Nephron (organoid): ENCODE data around the gene ARHGAP19.

Experiments
- H3K27ac Mint-ChIP-seq, 3 experiments: 2 replicates each; pipeline ENCODE4 v1.8.0; 2020; ENCODE audit warnings: mixed read lengths in 3 of 3, mild to moderate bottlenecking in 2 of 3, moderate library complexity in 1 of 3
- H3K27me3 Mint-ChIP-seq: 2 replicates; pipeline ENCODE4 v1.8.0; 2021; ENCODE audit warnings: low read depth, mild to moderate bottlenecking, moderate library complexity, mixed read lengths
- H3K36me3 Mint-ChIP-seq: 2 replicates; pipeline ENCODE4 v1.8.0; 2020; ENCODE audit warnings: low read depth, mixed read lengths
- H3K4me1 Mint-ChIP-seq: 2 replicates; pipeline ENCODE4 v1.8.0; 2020; ENCODE audit warnings: mixed read lengths
- H3K4me3 Mint-ChIP-seq, 3 experiments: 2 replicates each; pipeline ENCODE4 v1.8.0; 2020; ENCODE audit warnings: mild to moderate bottlenecking in 3 of 3, mixed read lengths in 3 of 3, moderate library complexity in 2 of 3
- H3K9me3 Mint-ChIP-seq: 2 replicates; pipeline ENCODE4 v1.8.0; 2020; ENCODE audit warnings: mixed read lengths
- TF ChIP-seq, protein P1 (sequence below), 3 experiments: fragments of 200-600 bp; sonication (generic); IDR thresholded peaks; one replicate each; pipeline ENCODE4 v1.5.0; 2021; ENCODE audit warnings: antibody characterized with exemption in 3 of 3; ENCODE audit not compliant: unreplicated experiment in 3 of 3

ARHGAP19 gene

GRCh38 chr10:97259119-97259518, 33.3 kb downstream of the ARHGAP19 start:
- Mint-ChIP-seq H3K36me3 (peaks cover 43% of the 10 kb centered on the region), H3K27me3 (no peaks in the 10 kb centered on the region), H3K9me3 (no peaks in the 10 kb centered on the region), H3K27ac (no peak overlapping the region), H3K4me1 (no peaks in the 10 kb centered on the region), H3K4me3 (no peak overlapping the region)
- TF ChIP-seq, protein P1, sequence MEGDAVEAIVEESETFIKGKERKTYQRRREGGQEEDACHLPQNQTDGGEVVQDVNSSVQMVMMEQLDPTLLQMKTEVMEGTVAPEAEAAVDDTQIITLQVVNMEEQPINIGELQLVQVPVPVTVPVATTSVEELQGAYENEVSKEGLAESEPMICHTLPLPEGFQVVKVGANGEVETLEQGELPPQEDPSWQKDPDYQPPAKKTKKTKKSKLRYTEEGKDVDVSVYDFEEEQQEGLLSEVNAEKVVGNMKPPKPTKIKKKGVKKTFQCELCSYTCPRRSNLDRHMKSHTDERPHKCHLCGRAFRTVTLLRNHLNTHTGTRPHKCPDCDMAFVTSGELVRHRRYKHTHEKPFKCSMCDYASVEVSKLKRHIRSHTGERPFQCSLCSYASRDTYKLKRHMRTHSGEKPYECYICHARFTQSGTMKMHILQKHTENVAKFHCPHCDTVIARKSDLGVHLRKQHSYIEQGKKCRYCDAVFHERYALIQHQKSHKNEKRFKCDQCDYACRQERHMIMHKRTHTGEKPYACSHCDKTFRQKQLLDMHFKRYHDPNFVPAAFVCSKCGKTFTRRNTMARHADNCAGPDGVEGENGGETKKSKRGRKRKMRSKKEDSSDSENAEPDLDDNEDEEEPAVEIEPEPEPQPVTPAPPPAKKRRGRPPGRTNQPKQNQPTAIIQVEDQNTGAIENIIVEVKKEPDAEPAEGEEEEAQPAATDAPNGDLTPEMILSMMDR (IDR thresholded peaks at IDR 0.05; ENCODE audit: unreplicated experiment in 3 of 3): no peak

GRCh38 chr10:97256356-97256755, 36.1 kb downstream of the ARHGAP19 start:
- Mint-ChIP-seq H3K9me3 (no peaks in the 10 kb centered on the region), H3K4me3 (no peak overlapping the region), H3K4me1 (no peaks in the 10 kb centered on the region), H3K36me3 (peaks cover 59% of the 10 kb centered on the region), H3K27me3 (no peaks in the 10 kb centered on the region), H3K27ac (no peak overlapping the region)
- TF ChIP-seq, protein P1 (IDR thresholded peaks at IDR 0.05; ENCODE audit: unreplicated experiment in 3 of 3): no peak

GRCh38 chr10:97255512-97256293, 36.7 kb downstream of the ARHGAP19 start:
- Mint-ChIP-seq H3K36me3 (peaks cover 59% of the 10 kb centered on the region), H3K4me3 (no peak overlapping the region), H3K9me3 (no peaks in the 10 kb centered on the region), H3K27me3 (no peaks in the 10 kb centered on the region), H3K4me1 (no peaks in the 10 kb centered on the region), H3K27ac (no peak overlapping the region)
- TF ChIP-seq, protein P1 (IDR thresholded peaks at IDR 0.05; ENCODE audit: unreplicated experiment in 3 of 3): no peak

DNA sequence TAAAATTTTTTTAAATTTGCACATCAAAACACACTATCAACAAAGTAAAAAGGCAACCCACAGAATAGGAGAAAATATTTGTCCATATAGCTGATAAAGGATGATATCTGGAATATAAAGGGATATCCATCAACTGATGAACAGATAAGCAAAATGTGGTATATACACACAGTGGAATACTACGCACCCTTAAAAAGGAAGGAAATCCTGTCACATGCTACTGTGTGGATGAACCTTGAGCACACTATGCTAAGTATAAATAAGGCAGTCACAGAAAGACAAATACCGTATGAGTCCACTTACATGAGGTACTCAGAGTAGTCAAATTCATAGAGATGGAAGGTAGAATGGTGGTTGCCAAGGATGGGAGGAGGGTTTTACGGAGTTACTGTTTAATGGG, 37.7 kb downstream of the ARHGAP19 start:
- no peaks in the 10 kb centered on the region for H3K27me3 Mint-ChIP-seq
- peaks cover 59% of the 10 kb centered on the region for H3K36me3 Mint-ChIP-seq
- TF ChIP-seq, protein P1 (IDR thresholded peaks at IDR 0.05; ENCODE audit: unreplicated experiment in 3 of 3): no peak

DNA sequence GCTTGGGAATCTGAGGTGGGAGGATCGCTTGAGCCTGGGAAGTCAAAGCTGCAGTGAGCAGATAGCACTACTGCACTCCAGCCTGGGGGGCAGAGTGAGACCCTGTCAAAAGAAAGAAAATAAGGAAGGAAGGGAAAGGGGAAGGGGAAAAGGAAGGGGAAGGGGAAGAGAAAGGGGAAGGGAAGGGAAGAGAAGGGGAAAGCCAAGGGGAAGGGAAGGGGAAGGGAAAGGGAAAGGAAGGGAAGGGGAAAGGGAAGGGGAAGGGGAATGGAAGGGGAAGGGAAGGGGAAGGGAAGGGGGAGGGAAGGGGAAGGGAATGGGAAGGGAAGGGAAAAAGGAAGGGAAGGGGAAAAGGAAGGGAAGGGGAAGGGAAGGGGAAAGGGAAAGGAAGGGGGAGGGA, 41.5 kb downstream of the ARHGAP19 start:
- Mint-ChIP-seq H3K36me3 (peaks cover 55% of the 10 kb centered on the region), H3K9me3 (no peaks in the 10 kb centered on the region), H3K27ac (no peak overlapping the region), H3K4me1 (no peaks in the 10 kb centered on the region), H3K27me3 (no peaks in the 10 kb centered on the region), H3K4me3 (no peak overlapping the region)
- TF ChIP-seq, protein P1 (IDR thresholded peaks at IDR 0.05; ENCODE audit: unreplicated experiment in 3 of 3): no peak

More for the DNA sequence above, 37.7 kb downstream of the ARHGAP19 start:
- H3K4me1 Mint-ChIP-seq: no peaks in the 10 kb centered on the region
- H3K9me3 Mint-ChIP-seq: no peaks in the 10 kb centered on the region
- H3K27ac Mint-ChIP-seq: no peak overlapping the region
- H3K4me3 Mint-ChIP-seq: no peak overlapping the region

DNA sequence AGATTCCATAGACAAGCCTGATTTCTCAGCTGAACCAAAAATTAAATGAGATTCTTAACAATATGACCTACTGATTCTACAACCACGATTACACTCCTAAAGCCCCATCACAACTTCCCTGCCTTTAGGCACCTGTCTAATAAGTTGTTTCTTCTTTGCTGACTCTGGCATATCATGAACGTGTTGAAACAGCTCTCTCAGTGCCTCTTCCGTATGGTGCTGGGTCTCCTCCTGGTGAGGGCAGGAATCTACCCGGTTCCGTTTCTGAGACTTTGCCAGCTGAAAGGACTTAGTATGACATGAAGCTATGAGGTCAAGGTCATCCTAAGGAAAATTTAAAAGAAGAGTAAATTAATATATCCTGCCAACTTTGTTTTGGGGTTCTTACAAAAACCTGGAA, 48.6 kb downstream of the ARHGAP19 start:
- H3K27me3 Mint-ChIP-seq: no peaks in the 10 kb centered on the region
- no peak overlapping the region for H3K4me3 Mint-ChIP-seq
- H3K9me3 Mint-ChIP-seq: no peaks in the 10 kb centered on the region
- TF ChIP-seq, protein P1 (IDR thresholded peaks at IDR 0.05; ENCODE audit: unreplicated experiment in 3 of 3): no peak
- H3K27ac Mint-ChIP-seq: no peak overlapping the region
- H3K36me3 Mint-ChIP-seq: peaks cover 33% of the 10 kb centered on the region
- no peaks in the 10 kb centered on the region for H3K4me1 Mint-ChIP-seq
